Stimulated activated CD8-positive, alpha-beta memory T cell treated with anti-CD3 and anti-CD28 coated beads, Interleukin-15, amount 100 ng/mL, for 48 hours (primary cell): ENCODE results near the gene MAD2L1BP.

ENCODE experiments used
- DNase-seq, 2 donors: peaks; one replicate each; pipeline ENCODE4 v3.0.0-alpha.2; 2020; ENCODE audit warnings: low read depth in 2 of 2

Gene MAD2L1BP

DNA sequence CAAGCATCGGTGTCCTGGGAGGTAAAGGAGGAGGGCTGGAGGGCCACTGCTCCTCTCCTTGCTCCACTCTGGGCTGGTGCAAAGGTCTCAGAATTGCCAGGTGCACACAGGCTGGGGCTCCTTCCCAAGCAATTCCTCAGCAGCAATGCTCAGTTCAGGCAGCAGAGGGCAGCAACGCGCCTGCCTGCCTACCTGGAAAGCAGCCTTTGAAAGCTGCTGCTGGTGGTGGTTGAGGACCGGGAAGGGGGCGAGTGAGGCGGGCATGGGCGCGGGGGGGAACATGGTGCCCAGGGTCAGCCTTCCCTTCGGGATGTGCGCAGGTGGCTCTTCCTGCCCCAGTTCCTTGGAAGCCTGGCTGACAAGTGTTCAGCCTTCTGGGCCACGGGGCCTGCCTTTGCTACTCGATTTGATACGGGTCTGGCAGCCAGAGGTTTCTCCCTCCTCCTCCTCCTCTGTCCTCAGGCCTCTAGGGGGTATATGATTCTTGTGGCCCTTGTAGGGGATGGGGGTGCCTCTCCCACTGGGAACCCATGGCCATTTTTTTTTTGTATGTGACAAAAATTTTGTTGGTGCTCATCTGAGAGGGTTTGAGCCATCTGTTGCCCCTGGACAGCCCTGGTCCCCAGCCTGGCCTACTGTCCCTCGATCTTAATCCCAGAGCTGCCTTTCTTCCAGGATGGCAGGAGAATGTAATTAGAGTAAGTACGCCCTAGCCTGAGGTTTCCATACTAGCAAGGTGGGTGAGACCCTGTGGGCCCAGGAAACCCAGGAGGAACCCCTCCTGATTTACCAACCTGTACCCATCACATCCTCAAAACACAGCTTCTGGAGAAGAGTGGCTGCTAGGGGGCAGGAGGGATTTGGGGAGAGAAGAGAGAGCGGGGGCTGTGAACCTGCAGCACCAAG, 31.9 kb downstream of the MAD2L1BP start:
- peak; percentile 57 to 68 for DNase-seq

DNA sequence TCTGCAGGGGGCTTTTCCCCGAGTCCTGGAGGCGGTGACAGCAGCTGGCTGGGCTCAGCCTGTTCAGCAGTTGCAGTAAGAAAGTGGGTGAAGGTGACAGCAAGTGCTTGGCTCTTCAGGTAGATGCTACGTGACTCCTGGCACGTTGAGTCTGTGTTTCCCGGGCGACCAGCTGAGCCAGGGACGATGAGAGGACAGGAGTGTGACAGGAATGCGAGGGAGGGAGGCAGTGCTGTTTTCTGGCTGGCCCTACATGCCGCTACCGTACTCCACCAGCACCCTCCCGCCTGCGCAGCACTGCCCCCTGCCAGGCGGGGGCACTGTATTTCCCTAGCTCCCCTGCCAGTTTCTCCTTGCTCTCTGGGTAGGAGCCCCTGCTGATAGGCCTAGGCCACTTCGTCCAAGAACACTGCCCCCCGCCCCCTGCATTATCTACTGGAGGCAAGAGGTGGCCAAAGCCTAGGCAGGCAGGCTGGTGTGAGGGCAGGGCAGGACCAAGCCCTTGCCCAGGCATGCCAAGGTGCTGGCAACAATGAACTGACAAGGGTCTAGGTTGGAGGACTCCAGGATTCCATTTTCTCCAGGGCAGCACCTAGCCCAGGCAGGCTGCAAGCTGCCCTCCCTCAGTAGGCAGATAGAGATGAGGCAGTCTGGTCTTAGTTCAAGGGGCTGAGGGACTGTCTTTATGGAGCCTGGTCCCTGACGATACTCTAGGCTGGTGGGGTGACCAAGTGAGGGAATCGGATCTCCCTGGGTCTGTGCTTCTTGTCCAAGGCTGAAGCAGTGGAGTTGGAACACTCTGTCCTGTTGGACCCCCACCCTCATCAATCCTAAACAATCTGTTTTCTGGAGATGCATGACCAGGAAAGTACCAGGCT, 32.8 kb downstream of the MAD2L1BP start:
- DNase-seq: peak; percentile 42 to 44

DNA sequence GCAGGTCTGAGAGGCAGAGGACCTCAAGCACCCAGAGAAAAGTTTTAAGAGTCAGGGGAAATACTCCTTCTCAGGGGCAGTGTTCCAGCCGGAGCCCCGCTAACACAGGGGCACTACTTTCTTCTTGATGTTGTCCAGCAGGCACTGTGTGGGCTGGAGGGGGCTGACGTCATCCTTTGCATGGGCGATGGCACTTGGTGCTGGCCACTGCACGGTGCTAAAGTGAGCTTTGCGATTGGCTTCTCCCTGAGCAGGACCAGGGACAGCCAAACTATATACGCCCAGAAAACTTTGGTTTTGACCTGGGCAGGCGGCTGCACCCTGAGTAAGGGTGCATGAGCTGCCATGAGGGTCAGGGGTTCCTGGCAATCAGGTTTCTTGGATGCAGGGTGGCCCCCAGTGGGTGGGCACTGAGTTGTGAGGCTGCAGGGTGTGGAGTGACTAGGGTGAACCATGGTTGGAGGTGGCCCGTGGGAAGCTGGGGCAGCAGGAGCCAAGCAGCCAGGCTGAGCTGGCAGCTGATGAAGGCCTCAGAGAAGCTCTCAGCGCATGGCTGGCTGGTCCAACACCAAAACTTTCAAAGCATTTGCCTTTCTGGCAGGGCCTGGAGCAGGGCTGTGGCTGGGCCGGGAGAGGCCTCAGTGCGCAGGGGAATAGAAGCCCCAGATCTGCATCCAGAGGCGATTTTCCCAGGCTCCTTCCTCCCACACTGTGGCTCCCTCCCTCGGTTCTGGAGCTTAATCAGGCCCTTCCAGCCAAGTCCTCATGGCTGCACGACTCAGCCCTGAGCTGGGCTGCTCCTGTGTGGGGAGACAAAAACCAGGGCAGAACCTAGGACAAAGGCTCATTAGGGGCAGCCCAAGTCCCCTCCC, 33.6 kb downstream of the MAD2L1BP start:
- no peak for DNase-seq

DNA sequence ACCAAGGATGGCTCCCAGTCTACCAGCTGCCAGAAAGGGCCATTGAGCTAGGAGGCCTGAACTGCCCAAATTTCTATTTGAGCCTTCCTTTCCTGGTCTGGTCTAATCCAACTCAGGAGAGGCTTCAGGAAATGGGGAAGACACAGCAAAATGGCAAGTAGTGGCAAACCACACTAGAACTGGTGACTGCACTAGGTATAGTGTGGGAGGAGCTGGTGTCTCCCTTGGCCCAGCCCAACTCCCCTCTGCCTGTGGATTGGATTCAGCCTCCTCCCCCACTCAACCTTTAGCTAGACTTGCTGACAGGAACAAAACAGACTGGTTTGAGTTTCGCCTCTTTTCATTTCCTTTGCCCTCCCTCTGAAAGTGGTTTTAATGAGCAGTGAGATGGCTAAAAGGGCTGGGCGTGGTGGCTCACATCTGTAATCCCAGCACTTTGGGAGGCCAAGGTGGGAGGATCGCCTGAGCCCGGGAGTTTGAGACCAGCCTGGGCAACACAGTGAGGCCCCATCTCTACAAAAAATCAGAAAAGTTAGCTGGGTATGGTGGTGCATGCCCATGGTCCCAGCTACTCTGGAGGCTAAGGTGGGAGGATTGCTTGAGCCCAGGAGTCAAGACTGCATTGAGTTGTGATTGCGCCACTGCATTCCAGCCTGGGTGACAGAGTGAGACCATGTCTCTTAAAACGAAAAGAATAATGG, 34.4 kb downstream of the MAD2L1BP start:
- peak in 1 of 2 donors; percentile 9 for DNase-seq

DNA sequence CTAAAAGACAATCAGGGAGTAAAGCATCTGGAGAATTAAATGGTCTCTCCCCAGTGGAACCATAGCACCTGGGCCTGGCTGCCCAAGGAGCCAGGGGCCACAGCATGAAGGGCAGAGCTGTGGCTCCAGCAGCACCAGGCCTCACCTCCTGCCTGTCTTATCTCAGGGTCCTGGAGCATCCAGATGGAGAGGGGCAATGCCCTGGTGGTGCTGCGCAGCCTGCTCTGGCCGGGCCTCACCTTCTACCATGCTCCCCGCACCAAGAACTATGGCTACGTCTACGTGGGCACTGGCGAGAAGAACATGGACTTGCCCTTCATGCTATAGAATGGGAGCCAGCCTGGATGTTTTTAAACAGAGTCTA, 35.0 kb downstream of the MAD2L1BP start:
- DNase-seq: no peak

DNA sequence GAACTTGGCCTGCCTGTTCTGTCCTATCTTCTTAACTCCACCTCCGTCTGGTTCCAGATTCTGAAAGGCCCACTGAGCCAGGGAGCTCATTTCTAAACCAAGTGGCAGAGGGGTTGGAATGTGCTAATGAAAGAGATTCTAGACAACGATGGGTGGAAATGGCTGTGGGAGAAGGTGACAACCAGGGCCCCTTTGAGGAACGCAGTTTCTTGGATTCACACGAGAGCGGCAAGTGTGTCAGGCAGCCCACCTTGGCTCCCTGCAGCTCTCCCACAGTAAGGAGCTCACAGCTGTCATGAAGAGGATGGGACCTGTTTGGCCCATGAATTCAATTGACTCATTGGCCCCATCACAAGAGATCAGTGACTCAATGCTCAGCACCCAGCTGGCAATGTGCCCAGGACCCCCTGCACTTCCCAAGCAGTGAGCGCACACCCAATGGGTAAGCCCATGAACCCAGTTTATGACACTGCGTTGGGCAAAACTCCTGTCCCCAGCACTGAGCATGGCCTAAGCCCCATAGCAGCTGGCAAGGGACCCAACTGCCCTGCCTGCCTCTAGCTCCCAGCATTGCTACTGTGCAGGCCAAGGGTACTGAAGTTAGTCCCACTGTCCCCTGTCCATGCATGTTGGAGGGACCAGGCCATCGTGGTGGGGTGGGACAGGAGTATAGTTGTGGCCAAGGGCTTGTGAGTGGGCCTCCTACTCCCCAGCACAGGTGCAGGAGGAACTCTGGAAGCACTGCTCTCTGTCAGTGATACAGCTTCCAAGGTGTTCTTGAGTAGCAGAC, 35.6 kb downstream of the MAD2L1BP start:
- DNase-seq: no peak

DNA sequence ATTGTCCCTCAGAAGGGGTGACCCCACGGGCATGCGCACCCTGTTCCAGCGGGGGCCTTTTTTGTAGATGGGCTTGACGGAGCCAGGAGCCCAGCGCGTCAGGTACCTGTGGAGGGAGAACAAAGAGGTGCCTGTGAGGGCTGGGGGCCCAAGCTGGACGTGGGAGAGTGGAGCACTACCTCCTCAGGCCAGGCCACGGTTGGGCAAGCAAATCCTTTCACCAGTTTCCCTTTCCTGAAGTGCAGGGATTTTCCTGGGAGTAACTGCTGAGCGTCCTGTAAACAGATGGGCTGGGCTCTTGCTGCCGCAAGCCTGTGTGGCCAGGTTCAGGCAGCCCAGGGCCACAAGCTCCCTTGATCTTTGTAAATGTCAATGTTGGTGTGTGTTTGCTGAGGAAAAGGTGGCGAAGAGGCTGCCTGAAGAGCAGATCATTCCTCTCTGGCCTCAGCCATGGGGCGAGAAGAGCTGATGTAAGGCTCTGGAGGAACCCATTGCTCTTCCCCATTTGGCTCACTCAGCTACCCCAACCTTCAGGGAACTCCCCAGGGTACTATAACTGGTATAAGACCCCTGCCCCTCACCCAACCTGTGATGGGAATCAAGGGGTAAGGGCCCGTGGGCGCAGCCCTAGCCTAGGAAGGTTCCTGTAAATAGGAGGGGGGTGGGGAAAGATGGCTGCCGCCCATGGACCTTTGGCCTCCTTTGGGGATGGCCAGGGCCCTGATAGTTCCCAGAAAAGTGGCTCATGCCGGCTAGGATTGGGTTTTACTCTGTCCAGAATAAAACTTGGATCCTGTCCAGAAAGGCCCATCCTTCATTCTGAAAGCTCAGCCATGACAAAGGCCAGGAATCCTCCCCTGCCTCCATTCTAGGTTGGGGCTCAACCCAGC, 36.4 kb downstream of the MAD2L1BP start:
- no peak for DNase-seq

DNA sequence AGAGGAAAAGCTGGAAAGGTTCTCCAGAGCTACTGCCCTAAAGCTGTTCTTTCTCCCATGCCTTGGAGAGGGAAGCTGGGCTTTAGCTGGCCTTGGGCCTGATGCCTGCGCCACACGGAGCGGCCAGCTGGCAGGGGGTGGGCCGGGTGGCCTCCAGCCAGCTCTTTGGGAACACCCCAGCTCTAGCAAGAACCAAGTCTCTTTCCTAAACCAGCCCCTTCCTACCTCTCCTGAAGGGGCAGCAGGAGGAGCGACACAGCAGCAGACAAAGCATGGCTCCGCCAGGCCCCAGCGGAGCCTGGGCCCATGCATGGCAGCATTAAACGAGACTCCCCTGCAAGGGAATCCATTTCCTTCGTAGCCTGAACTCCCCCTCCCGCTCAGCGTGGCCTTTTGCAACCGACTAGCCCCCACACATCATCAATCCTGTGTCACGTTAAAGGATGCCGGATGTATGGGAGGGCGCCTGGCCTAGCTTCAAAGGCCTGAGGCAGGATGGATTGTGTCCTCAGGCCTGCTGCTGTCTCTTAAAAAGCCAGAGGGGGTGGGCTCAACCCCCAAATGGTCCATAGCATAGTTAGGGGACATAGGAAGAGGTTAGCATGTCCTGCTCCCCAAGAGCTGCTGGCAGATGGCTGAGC, 37.9 kb downstream of the MAD2L1BP start:
- DNase-seq: no peak

DNA sequence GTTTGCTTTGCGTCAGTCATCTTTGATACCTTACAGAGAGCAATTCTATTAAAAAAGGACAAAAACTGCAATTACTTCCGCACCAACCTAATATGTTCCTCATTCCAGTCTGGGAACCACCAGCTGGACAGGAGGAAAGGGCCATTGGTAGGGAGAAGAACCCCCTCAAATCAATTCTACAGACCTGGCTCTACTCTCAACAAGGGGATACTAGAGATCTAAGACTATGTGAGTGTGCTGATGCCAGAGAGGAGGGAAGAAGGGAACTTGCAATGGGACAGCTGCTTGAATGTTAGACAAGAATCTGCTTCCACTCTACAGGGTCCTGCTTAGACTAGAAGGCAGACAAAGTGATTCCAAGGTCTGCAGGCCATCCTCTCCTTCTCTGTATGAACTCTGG, 38.7 kb downstream of the MAD2L1BP start:
- no peak for DNase-seq

DNA sequence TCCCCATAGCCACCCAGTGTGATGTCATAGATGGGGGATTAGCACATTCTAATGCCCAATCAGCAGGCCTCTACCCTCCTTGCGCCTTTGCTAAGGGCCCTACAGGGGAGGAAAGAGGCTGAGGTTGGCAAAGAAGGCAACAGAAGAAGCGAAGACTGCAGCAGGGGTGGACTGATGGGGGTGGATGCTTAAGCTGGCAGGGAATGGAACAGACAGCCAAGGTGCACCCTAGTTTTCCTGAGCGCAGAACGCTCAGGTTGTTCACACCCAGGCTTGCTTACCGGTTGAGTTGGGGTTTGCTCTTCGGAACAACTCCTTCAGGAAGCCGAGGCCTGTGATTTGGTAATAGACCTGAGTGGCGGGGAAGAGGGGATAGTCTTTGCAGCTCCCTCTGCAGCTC, 39.3 kb downstream of the MAD2L1BP start:
- no peak for DNase-seq

DNA sequence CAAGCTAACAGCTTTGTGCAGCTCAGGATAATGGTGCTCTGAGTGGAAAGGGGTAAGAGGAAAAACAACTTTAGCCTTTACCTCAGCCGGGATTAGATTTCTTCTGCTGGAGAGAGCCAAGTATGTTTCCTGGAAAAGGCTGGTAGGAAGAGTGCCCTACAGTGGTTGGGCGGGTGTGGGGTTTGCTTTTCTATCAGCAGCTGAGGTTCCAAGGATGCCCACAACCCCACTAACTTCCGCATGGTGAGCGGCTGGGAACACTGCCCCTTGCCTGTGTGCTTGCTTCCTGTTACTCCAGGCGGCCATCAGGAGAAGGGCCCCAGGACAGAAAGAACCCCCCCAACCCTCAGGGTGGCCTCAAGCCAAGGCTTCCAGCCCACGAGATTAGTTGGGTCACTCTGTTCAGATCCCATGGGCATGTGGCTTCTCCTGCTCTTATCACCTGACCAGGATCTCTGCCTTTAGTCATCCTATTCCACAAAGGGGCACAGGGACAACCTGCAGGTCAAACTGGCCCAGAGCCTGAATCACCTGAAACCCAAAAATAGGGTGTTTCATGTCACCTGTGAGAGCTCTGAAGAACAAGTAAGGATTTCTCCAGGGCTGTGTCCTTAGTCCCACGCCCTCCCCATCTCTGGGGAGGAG, 41.4 kb downstream of the MAD2L1BP start:
- no peak for DNase-seq

DNA sequence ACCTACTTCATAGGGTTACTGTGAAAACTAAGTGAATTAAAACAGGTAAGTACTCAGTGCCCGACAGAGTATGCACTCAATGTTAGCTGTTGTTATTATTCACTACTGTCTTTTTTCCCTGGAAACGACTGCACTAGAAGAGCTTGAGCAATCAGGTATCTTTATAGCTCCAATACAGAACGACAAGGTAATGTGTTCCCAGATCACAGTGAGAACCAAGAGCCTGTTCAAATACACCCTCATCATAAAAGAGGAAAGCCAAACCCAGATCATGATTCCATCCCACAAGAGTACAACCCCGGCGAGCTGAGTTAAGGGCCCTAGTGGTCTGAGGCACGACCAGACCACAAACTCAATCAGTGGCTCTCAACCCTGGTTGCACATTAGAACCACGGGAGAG, 42.1 kb downstream of the MAD2L1BP start:
- no peak for DNase-seq

DNA sequence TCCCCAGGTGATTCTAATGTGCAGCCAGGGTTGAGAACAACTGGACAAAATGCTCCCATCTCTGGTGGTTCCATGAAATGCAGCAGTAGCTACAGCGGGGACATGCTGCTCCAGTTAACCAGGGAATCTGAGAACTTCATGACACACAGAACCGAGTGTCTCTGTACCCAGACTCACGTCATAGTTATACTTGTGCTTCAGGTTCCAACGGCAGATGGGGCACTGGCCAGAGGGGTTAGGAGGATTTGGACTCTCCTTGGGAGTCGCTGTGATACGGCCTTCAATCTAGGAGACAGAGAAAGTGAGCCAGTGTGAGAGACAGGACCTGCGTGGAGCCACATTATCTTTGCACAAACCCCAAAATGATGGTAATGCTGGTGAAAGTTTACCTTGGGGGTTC, 42.7 kb downstream of the MAD2L1BP start:
- DNase-seq: no peak

DNA sequence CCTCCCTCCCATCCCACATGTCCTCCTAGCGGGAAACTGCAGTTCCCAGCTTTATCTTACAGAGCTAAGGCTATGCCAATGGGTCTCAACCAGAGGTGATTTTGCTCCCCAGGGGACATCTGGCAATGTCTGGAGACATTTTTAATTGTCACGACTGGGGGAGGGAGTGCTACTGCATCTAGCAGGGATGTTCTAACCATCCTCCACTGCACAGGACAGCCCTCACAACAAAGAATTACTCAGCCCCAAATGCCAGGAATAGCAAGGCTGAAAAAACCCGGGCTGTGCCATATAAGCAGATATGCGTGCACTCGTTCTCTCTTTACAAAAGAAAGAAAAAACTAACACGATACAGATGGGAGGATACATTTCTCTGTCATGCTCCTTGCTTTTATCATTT, 43.4 kb downstream of the MAD2L1BP start:
- no peak for DNase-seq

DNA sequence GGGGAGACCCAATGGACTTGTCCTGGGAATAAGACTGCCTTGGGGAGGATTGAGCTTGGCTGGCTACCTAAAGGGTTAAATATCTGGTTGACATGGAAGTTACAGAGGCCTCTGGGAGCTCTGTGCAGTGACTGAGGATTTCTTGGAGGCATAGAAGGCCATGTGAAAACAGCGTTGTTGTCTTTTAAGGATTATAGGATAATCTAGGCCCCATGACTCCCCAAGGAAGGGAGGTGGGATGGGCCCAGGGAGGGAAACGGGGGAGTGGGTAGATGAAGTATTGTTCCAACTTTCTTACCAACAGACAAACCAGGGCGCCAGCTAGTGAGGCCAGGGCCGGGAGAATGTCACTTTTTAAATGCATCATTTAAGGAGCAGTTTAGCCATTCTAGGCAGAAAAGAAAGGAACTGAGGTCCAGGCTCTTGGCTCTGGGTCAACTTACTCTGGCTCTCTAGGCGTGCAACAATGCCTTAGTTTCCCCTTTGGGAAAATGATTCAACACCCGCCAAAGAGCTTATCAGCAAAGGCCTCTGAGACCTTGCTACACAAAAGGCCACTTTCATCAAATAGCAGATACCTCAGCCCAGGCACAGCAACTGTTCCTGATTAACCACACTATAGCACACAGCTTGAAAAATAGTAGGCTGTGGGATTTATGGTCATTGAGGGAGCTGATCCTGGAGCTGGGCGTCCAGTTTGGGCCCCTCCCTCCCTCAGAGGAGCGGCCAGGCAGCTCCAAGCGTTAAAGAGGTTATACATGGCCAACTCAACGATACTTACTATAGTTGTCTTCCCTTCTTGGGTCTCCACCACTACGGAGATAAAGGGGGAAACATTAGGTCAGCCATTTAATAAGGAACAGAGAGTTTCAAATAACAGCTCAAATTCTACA, 44.9 kb downstream of the MAD2L1BP start:
- no peak for DNase-seq

DNA sequence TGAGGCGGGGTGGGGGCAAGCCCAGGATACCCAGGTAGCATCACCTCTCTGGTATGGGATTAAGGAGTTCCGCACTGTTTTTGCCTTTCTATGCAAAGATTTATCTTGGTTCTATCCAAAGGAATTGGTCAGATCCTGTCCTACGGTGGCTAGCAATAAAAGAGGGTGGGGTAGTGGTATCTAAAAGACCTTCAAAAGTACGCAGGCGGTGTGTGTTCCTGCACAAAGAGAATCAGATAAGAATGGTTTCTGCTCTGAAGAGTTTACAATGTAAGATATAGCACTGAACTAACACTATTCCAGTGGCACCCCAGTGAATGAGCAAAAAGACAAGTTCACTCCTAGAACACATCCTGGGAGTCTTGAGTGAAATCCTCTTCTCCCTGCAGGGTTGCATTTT, 45.7 kb downstream of the MAD2L1BP start:
- no peak for DNase-seq

DNA sequence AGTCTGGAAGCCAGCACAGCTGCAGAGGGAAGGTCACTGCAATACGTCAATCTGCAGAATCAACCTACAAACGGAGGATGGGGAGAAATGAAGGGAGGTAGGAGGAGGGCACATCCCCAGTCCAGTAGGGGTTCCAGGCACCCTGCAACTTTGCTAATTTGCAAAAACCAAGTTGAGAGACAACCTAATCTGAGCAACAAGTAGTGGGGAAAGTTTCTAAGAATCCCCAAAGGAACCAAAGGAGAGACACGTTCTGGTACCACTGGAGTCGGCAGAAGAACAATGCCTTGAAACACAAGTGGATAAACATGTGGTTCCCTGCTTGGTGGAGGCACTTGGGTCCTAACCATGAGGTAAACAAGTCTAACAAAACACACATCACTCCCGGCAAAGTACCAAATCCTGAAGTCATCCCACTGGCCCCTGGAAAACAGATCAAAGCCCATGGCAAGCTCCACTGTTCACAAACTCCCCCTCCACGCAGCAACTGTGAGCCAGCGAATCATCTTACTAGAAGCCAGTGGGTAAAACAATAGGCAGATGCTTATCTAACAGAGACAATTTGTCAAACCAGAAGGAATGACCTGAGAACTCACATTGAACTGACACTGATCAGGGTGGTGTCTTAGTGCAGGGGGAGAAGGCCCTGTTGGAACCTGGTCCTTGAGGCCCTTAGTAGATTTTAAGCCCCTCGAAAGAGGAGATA, 47.2 kb downstream of the MAD2L1BP start:
- DNase-seq: no peak
